Pancreas (tissue), 10 donors: ENCODE results near the gene ANKH. TPM values are rescaled to one million over a fixed set of nuclear protein-coding genes. Genes with fewer than 3 reads are reported as not detected.
"Not testable (repeated sequence)": the region's sequence is repeated elsewhere in the genome, so short reads cannot be mapped to it uniquely, and the experiment has no call there.

ENCODE experiments used
- ATAC-seq, 4 donors: fragments of 200-7000 bp; cut with Tn5 transposase; one replicate each; pipeline versions ENCODE4 v1.8.0 to v1.9.1; 2020; ENCODE audit warnings: mild to moderate bottlenecking in 4 of 4, moderate library complexity in 4 of 4
- DNase-seq, 6 donors: peaks; one replicate each; pipeline ENCODE4 v3.0.0-alpha.2; 2020
- FAIRE-seq: peaks from 2 replicates; lab custom pipeline; 2012; peaks lifted over from hg19 to GRCh38; lab: Jason Lieb, UNC
- H3K27ac ChIP-seq, 4 donors: fragments of 200-600 bp; sonication (generic); 1 replicate in 3 of 4; 2 replicates in 1 of 4; pipeline versions ENCODE4 v1.5.0 to v1.8.0; 2020
- H3K27me3 ChIP-seq, 4 donors: fragments of 200-600 bp; one replicate each; pipeline ENCODE4 v1.8.0; 2021
- H3K36me3 ChIP-seq, 3 donors: fragments of 200-600 bp; sonication (generic) in 1 of 3; one replicate each; pipeline versions ENCODE4 v1.5.0 to v1.8.0; 2020 to 2021
- H3K4me1 ChIP-seq, 3 donors: fragments of 200-600 bp; one replicate each; pipeline ENCODE4 v1.8.0; 2021
- H3K4me3 ChIP-seq, 4 donors: fragments of 200-600 bp; sonication (generic) in 2 of 4; one replicate each; pipeline versions ENCODE4 v1.5.0 to v1.8.0; 2020 to 2021
- H3K9me3 ChIP-seq, 4 donors: fragments of 200-600 bp; one replicate each; pipeline ENCODE4 v1.8.0; 2021
- CTCF ChIP-seq, 4 donors: fragments of 200-600 bp; sonication (generic) in 3 of 4; IDR thresholded peaks; one replicate each; pipeline versions ENCODE4 v1.5.0 to v1.8.0; 2021; ENCODE audit warnings: antibody characterized with exemption in 4 of 4
- WGBS, 2 donors: extraction: QIAGEN DNeasy Blood & Tissue Kit; methylation state at CpG; one replicate each; pipeline ENCODE4 v1.1.7; 2013; 5-methylcytosine and 5-hydroxymethylcytosine counted together
- intact Hi-C, 3 donors: fragments of 100-400 bp; cut with DNase I; formaldehyde crosslinking; loops; one replicate each; pipeline versions ENCODE4 v1.11.1 to v1.14.2; 2022
- polyA plus RNA-seq, 2 donors: library from polyadenylated mRNA; stranded (reverse); fragments of 200-250 nt; gene quantifications; one replicate each; pipeline ENCODE4 v1.2.3, GENCODE V29; 2013
- total RNA-seq, 6 donors: library from RNA; stranded (reverse); fragmentation: NEBNext Ultra II Directional in 4 of 6; extraction: Animal tissue kit (Norgen Biotek cat#: 25700) in 4 of 6; gene quantifications; one replicate each; pipeline versions ENCODE4 v1.2.1 to v1.2.4, GENCODE V29; 2021 to 2023
- donor health status: healthy with polysubstance abuse.
- donor health status: DM: no; HTN: no; CAD: no; lungs with moderate emphysema.
- donor health status: DM: no; HTN: no; CAD: no.
- donor health status: control.
- donor health status: control.
- donor health status: Bipolar disorder and iron deficiency.
- donor health status: DM: yes; HTN: yes; CAD: no.
- donor health status: DM: no; HTN: no; CAD: no.
- donor health status: DM: no; HTN: no; CAD: no.
- donor health status: DM: yes; HTN: yes; CAD: no.

ANKH gene
- total and polyA plus RNA-seq, 8 donors, result 11.8 to 48.6 (median 37.7) TPM

GRCh38 chr5:14840624-14841023 is 31.0 kb downstream of the ANKH start:
- DNase-seq (no peak), FAIRE-seq (no peak), ATAC-seq (no peak)
- intact Hi-C loops, result no loop called here
- no peak for TF ChIP-seq CTCF (IDR thresholded peaks at IDR 0.05)
- 85 to 89% methylated on average over 3 of the region's 3 CpGs for whole genome bisulfite sequencing, 2 donors
- H3K27ac ChIP-seq, result no peak overlapping the region
- H3K36me3 ChIP-seq, result no peaks in the 10 kb centered on the region
- no peak overlapping the region for H3K4me3 ChIP-seq
- H3K9me3 ChIP-seq, result no peaks in the 10 kb centered on the region
- no peaks in the 10 kb centered on the region for H3K27me3 ChIP-seq
- H3K4me1 ChIP-seq, result peaks cover 3 to 10% (median 6%) of the 10 kb centered on the region in 3 donors

DNA sequence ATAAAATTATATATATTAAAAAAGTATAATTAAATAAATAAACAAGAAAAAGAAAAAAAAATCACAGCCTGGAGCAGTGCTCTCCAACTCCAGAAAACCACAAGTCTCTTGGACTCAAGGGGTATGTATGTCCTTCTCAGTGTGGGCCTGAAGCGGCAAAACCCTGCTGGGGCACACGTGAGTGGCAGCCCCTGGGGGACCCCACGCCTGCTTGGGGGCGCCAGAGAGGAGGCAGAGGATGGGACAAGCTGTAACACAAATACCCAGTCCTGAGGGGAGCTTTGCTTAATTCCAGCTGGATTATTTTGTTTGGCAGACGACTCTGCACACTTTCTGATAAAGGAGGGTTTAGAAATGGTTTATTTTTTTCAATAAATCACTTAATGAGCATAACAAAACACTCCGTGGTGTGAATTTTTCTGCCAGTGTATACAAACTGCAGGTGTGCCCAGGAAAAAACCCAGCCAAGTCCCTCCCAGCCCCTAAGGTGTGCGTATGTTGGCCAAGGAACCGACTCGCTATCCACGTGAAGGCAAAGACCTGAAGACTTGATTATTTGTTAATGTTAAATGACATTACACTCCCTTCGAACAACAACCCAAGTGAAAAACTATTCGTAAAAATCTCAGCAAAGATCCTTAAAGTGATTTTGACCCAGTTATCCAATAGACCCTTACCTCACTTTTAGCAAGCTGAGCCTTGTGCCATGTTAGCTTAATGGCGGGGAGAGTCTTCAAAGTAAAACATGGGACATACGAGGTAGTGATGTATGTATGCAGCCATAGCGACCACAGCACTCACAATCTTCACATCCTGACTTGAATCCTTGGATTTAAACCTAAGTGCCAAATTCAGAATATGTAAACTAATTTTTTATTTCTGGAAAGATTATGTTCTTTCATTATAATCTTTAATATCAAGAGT is 32.9 kb downstream of the ANKH start:
- intact Hi-C loops, result no loop called here
- DNase-seq (peak in 4 of 6 donors; percentile 63 to 77 (median 72)), FAIRE-seq (no peak), ATAC-seq (peak; percentile 94 to 98 (median 96))
- Histone ChIP-seq H3K36me3 (no peaks in the 10 kb centered on the region), H3K27me3 (no peaks in the 10 kb centered on the region), H3K9me3 (no peaks in the 10 kb centered on the region), H3K4me3 (no peak overlapping the region), H3K27ac (peak overlapping the region in 2 of 4 donors; percentile 23 to 32), H3K4me1 (peaks cover 3 to 10% (median 6%) of the 10 kb centered on the region in 3 donors)
- WGBS, 2 donors, result 35 to 40% methylated on average over 15 of the region's 15 CpGs
- no peak for TF ChIP-seq CTCF (IDR thresholded peaks at IDR 0.05)

GRCh38 chr5:14837423-14838122 is 34.0 kb downstream of the ANKH start:
- intact Hi-C loops, result not testable (repeated sequence)
- WGBS, 2 donors, result 90 to 93% methylated on average over 5 of the region's 7 CpGs

GRCh38 chr5:14834584-14835550 is 36.7 kb downstream of the ANKH start:
- no peaks in the 10 kb centered on the region for H3K36me3 ChIP-seq
- peaks cover 3 to 10% (median 6%) of the 10 kb centered on the region in 3 donors for H3K4me1 ChIP-seq
- intact Hi-C loops, result no loop called here
- FAIRE-seq (no peak), ATAC-seq (no peak), DNase-seq (no peak)
- TF ChIP-seq CTCF (IDR thresholded peaks at IDR 0.05), result no peak
- H3K4me3 ChIP-seq, result no peak overlapping the region
- 87% methylated on average over 11 of the region's 11 CpGs for WGBS, 2 donors
- no peaks in the 10 kb centered on the region for H3K9me3 ChIP-seq
- no peaks in the 10 kb centered on the region for H3K27me3 ChIP-seq
- no peak overlapping the region for H3K27ac ChIP-seq

More at GRCh38 chr5:14837423-14838122, 34.0 kb downstream of the ANKH start:
- peaks cover 3 to 10% (median 6%) of the 10 kb centered on the region in 3 donors for H3K4me1 ChIP-seq
- ATAC-seq, FAIRE-seq, H3K27me3 ChIP-seq, H3K36me3 ChIP-seq, H3K4me3 ChIP-seq, H3K9me3 ChIP-seq, DNase-seq, H3K27ac ChIP-seq: not testable (repeated sequence)
